ENCODE measurements around the gene ALOXE3. TPM values are rescaled to one million over a fixed set of nuclear protein-coding genes. Genes with fewer than 3 reads are reported as not detected.

ALOXE3 gene
- total RNA-seq, 1 donor from 2014 or later = not detected

DNA sequence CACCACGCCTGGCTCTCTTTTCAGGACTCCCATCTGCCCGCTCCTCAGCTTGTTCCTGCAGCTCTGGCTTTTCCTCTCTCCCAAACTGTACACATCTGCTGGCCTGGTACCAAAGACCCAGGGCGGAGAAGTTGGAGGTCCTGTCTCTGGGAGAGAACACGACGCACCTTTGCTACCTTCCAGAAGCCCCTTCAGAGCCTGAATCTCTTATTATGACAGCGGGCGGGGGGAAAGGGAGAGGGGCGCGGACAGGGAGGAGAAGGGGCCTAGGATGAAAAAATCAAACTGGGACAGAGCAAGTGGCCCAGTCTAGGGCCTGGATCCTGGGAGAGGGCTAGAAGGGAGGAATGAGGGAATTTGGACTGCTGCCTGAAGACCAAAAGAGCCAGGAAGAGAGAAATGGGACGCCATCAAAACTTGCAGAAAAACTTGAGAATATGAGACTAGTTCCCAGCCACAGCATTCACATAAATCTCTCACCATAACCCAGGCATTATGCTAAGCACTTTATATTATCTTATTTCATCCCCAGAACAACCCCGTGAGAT lies 36.4 kb upstream of the ALOXE3 start:
- ATAC-seq = no peak

DNA sequence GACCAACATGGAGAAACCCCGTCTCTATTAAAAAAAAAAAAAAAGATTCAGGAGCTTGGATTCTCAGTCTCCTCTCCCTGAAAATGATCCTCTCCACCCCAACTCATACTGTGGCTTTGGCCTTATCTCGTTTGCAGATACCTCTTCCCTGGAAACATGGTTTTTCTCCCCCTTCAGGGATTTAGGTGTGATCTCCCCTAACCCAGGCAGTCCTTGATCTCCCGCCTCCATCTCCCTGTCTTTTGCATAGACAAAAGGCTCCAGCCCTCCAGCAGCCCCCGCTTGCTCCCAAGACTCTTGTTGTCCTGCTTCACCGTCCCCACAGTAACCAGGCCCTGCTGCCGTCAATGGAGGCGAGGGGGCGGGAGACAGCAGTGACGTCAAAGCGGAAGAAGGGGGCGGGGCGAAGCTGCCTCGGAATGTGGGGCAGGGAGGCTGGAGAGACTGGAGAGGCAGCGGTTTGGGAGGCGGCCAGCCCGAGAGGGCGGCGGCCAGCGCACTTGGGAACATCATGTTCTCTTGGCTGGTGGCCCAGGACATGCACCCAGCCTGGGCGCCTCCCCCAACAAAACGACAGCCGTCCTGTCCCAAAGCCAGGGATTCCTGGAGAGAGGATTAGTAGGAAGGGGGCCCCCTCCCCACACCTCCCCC lies 35.8 kb upstream of the ALOXE3 start:
- DNase-seq (ENCODE audit: low spot score) (peak; percentile 100), ATAC-seq (peak; percentile 50)

More for the DNA sequence above, 36.4 kb upstream of the ALOXE3 start:
- no peak for DNase-seq (ENCODE audit: low spot score)

DNA sequence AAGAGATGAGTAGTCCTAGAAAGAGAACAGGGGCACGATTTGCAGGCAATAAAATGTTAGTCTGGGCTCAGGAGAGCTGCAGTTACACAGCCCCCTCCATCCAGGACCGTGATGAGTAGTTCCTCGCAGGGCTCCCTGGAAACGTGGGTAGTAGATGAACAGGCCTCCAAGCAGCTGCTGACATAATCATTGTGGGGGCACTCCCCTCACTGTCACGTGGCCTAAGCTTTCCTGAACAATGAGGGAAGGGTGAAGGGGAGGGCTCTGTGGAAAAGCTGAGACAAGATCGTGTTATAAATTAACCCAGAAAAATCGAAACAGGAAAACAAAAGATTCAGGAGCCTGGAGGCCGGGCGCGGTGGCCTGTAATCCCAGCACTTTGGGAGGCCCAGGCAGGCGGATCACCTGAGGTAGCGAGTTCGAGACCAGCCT lies 35.2 kb upstream of the ALOXE3 start:
- peak; percentile 27 for ATAC-seq
- peak; percentile 88 for DNase-seq (ENCODE audit: low spot score)

DNA sequence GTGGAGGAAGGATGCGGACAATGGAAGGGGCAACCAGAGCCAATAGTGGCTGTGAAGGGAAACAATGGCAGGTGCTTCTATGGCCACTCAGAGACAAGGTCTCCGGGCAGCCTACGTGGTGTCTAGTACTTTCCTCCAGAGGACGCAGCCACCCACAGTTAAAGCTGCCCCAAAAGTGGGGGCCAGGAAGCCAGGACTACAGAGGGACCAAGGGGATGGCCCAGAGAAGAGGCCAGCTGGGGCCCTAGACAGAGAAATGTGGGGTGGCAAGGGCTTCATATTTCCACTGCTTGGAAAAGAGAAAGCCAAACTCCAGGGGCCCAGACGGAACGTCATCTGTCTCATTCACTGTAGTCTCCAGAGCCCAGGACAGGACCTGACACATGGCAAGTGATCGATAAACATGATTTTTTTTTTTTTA lies 34.7 kb upstream of the ALOXE3 start:
- DNase-seq (ENCODE audit: low spot score) = peak; percentile 50

DNA sequence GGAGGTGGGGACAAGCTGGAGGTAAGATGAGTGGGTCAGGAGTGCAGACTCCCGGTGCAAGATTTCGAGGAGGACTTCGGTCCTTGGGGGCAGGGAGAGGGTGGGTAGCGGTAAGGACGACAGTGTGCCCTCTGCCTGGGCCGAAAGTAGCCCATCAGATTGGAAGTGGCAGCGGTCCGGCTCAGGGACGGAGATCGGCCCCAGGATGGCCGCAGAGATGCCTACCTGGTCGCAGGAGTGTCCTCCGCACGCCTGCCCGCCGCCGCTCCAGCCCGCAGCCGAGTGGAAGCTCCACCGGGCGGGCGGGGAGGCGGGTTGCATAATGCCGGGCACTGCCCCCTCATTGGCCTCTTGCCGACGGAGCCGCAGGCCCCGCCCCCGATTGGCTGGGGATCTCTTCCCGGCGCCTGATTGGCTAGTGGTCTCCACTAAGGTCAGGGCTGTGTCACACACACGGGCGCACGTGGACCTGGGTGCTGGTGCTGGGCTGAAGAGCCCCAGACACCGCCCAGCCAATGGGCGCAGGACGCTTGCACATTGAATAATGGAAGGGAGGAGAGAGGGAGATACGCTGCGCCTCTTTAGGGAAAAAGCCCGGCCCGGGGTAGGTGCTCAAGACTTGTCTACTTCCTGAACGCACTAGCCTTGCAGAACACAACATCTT lies 33.9 kb upstream of the ALOXE3 start, which contains the start of gene PER1:
Gene PER1, minus strand, starts transcription at position 293 of the 664 bp plus-strand sequence. CDS start 1,698 bp downstream, outside the sequence.
- ATAC-seq (peak; percentile 47), DNase-seq (ENCODE audit: low spot score) (peak; percentile 99)

More for the DNA sequence above, 34.7 kb upstream of the ALOXE3 start:
- ATAC-seq = no peak

DNA sequence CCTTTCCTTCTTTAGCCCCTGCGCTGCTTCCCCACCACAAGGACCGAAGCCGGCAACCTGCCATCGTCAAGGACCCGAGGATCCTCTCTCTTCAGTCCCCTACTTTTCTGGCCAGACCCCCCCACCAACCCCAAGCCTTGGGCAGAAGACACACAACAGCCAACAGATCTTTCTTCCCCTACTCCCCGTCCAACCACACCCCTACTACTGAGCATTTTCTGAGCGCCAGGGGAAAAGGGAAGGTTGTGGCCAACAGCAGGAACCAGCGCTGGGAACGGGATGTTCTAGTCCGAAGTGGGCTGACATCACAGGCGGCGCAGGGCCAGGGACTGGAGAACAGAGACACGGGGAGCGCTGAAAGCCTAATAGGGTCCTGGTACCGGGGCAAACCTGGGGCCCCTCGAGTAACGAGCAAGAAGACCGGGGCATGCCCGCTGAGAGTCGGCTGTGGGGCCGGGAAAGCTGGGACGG lies 33.4 kb upstream of the ALOXE3 start:
- DNase-seq (ENCODE audit: low spot score) = peak; percentile 81
- no peak for ATAC-seq

DNA sequence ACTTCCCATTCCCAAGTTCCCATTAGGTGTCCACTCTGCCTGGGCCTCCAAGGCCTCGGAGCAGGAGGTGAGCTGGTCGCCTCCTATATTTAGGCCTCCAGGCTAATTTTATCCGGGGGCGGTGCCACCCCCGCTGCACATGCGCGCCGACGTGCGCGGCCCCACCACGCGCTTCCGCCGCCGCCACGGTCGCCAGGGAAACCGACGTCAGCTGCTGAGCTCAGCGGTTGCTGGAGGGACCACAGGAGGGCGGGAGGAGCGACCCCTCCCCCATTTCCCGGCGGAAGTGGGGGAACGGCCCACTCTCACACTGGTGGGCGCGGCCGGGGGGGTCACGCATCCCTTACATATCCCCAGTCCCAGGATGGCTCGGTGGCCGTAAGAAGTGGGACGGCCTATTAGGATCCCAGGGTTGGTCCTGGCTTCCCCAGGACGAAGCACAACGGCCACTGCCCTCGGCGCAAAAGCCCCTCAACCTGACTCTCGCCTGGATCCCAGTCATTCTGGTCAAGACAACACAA lies 32.9 kb upstream of the ALOXE3 start:
- DNase-seq (ENCODE audit: low spot score) (peak; percentile 85), ATAC-seq (no peak)

DNA sequence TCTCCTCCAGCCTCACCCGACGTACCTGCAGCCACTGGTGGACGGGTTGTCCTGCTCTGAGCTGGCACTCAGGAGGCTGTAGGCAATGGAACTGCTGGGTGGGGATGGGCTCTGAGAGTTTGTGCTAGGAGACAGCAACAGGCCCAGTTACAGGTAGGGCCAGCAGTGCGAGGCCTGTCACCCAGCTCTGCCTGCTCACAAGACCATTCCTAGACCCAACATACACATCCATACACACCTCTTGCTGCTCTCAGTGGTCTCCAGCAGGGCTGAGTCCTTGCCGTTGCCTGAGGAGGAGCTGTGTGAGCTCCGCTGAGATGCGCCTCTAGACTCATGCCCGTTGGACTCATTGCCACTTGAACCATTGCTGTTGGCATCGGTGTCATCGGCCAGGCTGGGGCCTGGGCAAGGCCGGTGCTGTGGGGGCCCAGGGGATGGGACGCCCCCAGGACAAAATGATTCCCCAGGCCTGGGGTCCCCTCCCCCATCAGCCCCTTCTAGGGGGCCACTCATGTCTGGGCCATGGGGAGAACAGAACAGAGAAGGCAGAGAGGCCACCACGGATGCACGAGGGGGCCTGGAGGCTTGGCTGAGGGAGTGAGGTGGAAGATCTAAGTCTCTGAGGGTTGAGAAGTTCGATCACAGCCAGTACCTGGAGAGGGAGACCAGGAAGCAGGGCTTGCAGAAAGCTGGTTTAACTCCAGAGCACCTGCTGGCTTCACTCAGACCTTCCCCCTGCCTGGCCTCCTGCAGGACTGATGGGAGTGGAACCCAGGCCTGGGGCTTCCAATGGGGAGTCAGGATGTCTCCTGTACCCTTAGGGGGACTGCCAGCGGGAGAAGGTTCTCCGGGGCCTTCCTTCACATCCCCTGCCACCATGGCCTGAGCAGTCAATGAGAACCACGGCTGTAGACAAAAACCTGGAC lies 32.1 kb upstream of the ALOXE3 start:
- no peak for ATAC-seq

DNA sequence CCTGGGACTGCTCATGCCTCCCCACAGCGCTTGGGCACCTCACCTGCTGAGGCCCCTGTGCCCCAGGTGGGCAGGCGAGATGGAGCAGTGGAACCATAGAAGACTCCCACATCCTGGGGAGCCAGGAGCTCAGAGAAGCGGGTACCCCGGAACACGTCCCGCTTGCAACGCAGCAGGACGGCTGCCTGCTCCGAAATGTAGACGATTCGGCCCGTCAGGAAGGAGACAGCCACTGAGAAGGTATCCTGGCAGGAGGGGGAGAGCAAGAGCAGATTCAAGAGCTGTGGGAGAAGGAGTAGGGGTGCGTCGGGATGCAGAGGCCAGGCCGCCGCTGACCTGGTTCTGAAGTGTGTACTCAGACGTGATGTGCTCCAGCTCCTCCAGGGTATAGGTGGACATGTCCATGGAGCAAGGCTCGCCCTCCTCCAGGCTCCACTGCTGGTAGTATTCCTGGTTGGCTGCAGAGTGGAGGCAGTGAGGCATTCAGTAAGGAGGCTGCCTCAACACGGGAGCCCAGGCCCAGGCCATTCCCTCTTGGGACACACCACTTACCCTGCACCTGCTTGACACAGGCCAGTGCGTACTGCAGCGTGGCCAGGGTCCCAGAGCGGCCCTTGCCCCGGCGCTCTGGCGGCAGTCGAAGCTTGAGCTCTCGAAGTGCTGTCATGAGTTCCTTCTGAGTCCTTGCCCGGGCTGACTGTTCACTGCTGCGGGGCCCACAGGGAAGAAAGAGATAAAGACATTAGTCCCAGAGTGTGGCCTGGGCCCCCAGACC lies 31.3 kb upstream of the ALOXE3 start:
- ATAC-seq = no peak
- DNase-seq (ENCODE audit: low spot score) = no peak

More for the DNA sequence above, 32.1 kb upstream of the ALOXE3 start:
- DNase-seq (ENCODE audit: low spot score) = peak; percentile 54

DNA sequence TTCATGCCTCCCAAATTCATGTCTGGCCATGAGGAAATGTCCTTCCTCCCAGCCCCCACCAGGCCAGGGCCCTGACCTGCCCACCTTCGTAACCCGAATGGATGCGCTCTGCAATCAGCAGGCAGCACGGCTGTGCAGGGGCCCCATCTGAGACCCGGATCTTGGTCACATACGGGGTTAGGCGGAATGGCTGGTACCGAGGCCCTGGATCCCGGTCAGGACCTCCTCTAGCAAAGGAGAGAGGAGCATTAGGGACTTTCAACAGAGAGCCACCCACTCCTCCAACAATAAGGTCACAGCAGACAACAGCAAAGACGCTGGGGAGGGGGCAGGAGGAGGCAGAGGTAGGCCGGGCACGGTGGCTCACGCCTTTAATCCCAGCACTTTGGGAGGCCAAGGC lies 30.2 kb upstream of the ALOXE3 start:
- ATAC-seq = no peak
- DNase-seq (ENCODE audit: low spot score) = no peak

DNA sequence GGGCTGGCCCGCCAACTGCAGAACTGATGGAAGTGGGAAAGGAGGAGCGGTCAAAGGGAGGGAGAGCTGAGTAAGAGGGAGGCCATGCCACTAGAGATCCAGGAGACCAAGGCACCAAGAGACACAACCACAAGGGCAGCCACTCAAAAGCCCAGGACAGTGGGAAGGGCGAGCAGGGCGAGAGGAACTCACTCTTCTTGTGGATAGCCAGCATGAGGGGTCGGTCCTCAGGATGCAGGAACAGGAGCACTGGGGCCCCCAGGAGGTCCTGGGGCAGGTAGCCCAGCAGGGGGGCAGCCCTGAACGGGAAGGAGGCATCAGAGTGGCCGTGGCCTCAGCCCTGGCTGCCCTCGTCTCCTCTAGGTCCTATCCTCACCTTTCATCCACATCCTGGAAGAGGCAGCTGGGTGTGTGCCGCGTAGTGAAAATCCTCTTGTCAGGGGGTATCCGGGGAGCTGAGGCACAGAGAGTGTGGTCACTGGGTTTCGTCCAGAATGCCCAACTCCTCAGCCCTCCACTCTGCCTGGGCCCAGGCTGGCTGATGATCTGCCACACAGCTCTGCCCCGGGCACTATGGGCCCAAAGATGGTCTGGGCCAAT lies 29.6 kb upstream of the ALOXE3 start:
- DNase-seq (ENCODE audit: low spot score) (no peak), ATAC-seq (no peak)

DNA sequence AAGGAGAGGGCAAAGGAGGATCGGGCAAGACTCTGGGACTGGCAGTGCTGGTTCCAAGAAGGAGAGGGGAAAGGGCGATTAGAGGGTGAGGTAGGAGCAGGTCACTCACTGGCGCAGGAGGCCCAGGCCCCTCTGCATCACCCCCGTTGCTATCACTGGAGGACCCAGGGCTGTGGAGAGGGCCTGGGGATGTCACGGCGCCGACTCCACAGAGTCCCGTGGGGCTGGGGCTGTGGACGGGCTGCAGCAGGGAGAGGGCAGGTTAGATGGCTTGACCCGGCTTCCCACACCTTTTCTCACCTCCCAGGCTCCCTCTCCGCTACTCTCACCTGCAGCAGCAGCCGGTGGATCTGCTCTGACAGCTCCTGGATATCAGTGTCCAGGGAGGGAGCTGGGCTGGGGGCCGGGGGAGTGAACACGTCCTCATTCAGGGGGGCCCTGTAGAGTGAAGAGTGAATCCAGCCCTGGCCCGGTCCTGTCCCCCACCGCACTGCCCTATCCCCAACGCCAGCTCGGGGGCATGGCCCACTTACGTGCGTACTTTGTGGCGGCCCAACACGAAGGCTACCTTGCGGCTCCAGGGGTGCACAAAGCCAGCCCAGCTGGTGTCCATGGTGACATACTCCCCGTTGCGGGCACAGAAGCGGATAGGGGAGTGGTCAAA lies 29.0 kb upstream of the ALOXE3 start:
- ATAC-seq (no peak), DNase-seq (ENCODE audit: low spot score) (no peak)

DNA sequence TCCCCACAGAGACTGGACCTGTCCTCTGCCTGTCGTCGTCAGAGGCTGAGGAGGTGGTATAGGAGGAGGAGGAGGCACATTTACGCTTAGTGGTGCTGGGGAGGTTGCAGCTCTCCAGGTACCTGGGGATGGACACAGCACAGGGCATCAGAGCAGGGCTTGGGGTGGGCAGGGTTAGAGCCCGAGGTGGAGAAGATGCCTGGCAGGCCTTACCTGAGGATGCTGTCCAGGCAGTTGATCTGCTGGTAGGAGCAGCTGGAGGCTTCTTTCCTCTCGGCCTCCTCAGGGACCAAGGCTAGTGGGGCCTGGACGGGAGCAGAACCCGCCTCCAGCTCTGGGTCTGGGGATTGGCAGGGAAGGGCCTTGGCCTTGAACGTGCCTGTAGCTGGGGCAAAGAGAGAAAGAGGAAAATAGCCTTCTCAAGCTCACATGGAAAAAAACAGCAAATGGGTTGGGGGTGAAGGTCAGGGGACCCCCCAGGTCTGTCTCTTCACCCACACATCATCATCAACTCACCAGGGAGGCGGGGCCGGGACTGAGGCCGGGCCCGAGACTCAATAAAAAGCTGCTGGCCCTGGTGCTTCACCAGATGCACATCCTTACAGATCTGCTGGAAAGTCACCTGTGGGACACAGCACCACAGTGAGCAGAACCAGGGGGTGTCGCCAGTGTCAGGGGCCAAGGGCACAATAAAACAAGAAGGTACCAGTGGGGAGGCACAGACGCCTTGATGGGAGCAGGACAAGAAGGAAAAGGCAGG lies 28.2 kb upstream of the ALOXE3 start:
- DNase-seq (ENCODE audit: low spot score) = no peak
- ATAC-seq = no peak

DNA sequence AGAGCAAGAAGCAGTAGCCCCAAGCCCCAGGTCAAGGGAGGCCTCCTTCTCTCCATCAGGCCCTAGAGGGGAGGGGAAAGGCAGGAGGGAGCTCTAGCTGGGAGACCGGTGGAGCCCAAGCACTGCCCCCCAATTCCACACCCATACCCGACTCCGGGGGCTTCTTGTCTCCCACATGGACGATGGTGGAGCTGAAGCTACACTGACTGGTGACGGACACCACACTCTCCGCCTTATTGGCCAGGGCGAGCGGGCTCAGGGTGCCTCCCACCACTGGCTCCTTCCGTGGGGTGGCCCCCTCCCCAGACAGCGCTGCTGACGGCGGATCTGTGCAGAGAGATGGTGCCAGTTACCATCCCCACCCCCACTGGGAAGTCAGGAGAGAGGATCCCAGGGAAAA lies 27.5 kb upstream of the ALOXE3 start:
- no peak for DNase-seq (ENCODE audit: low spot score)
- ATAC-seq = no peak

DNA sequence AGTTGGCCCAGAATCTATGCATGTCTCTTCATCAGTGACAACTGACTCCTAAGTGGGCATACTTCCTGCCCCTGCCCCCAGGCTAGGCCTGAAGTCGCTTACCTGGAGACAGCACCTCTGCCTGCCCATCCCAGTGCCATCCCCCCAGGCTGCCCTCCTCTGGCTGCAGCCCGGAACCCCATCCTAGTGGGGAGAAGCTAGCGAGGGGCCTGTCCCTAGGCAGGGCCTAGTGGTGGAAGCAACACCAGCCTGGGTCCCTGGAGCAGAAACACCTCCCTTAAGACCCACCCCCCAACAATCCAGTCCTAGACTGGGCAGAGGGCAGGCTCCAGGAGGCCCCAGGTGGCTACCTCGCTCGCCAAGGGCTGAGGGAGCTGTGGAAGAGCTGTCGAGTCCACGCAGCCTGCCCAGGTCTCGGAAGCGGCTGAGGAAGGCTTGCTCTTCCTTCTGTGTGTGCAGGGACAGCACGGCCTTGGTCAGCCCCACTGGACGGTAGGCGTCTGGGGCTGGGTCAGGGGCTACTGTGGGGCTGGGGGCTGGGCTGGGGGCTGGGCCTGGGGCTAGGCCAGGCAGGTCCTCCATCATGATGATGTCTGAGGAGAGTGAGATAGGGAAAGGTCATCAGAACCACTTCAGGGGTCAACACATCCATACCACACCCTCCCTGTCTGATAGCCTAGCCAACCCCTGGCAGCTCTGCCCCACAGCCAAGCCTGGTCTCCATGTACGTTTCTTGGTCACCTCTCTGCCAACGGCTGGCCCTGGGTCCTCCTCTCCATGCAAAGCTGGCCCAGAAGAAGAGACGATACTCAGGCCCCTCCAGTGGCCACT lies 26.3 kb upstream of the ALOXE3 start:
- peak; percentile 1 for ATAC-seq

DNA sequence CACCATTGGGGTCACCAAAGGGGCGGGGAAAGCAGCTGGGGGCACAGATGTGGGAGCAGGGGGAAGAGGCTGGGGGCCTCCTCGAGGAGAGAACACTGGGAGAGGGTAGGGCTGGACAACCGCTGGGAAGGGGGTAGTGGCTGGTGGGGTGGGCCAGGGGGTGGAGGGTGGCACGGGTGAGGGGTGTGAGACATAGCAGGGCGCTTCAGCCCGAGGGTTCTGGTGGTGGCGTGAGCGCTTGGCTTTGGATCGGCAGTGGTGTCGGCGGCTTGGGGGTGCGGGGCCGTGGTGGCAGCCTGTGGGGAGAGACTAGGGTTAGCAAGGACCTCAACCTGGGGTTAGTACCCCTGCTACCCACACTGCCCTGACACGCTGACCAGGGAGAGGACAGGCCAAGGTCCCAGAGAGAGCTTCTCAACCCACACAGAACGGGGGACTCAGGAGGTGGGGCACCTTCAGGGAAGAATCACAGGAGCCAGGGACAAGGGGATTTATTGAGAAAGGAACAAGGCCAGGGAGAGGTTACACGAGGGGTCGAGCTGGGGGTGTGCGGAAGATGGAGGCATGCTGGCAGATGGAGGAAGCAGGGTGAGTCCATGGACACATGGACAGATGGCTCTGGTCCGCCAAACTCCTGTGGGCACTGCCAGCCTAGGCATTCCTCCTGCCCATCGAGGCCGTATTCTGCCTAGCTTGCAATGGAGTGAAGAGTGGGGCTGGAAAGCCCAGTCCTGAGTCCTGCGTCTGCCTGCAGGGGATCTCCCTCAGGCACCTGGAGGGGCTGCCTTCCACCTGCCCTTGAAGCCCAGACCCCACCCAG lies 25.5 kb upstream of the ALOXE3 start:
- ATAC-seq = no peak
- DNase-seq (ENCODE audit: low spot score) = peak; percentile 48

More for the DNA sequence above, 26.3 kb upstream of the ALOXE3 start:
- DNase-seq (ENCODE audit: low spot score) = no peak
